PC-9 (cell line): ENCODE data around the gene TMA7. TPM values are rescaled to one million over a fixed set of nuclear protein-coding genes. Genes with fewer than 3 reads are reported as not detected.

Experiments used
- BruUV-seq: library from RNA; stranded (reverse); fragments of 400-500 nt; replicated peaks from 2 replicates; lab custom pipeline; 2021; lab: Mats Ljungman, UMichigan
- CTCF ChIA-PET: fragments of 300-600 bp; sonication (Branson Sonifier 250); formaldehyde crosslinking; loops from one replicate; lab custom pipeline; 2022; ENCODE audit warnings: antibody characterized with exemption; lab: Charles Lee
- POLR2A ChIA-PET: fragments of 300-600 bp; sonication (Branson Sonifier 250); formaldehyde crosslinking; loops from one replicate; lab custom pipeline; 2022; ENCODE audit warnings: antibody characterized with exemption; ENCODE audit not compliant: unreplicated experiment; lab: Charles Lee
- DNase-seq, 2 experiments: peaks; one replicate each; pipeline versions ENCODE4 v3.0.0 to v3.0.0-alpha.2; 2015 to 2022; ENCODE audit warnings: mixed read lengths in 1 of 2
- H2AFZ ChIP-seq: fragments of 200-600 bp; sonication (generic); 2 replicates; pipeline ENCODE4 v1.8.1; 2017; ENCODE audit warnings: antibody characterized with exemption
- H3F3A ChIP-seq: fragments of 200-600 bp; sonication (generic); 2 replicates; pipeline ENCODE4 v1.8.1; 2017; ENCODE audit warnings: antibody characterized with exemption, mild to moderate bottlenecking, low read depth; ENCODE audit not compliant: insufficient read depth
- H3K27ac ChIP-seq: fragments of 200-600 bp; sonication (generic); 2 replicates; pipeline ENCODE4 v1.6.1; 2016; ENCODE audit warnings: mixed run types
- H3K27me3 ChIP-seq: fragments of 200-600 bp; sonication (generic); 2 replicates; pipeline ENCODE4 v1.6.1; 2016; ENCODE audit warnings: low read depth, mixed run types; ENCODE audit not compliant: insufficient read depth
- H3K36me3 ChIP-seq: fragments of 200-600 bp; sonication (generic); 2 replicates; pipeline ENCODE4 v1.6.1; 2016; ENCODE audit warnings: low read depth, mixed run types
- H3K4me1 ChIP-seq: fragments of 200-600 bp; sonication (generic); replicated peaks from 2 replicates; pipeline ENCODE4 v1.6.1; 2016; ENCODE audit warnings: mixed run types; ENCODE audit not compliant: insufficient read depth
- H3K4me2 ChIP-seq: fragments of 200-600 bp; sonication (generic); 2 replicates; pipeline ENCODE4 v1.6.1; 2017; ENCODE audit warnings: mixed run types
- H3K4me3 ChIP-seq: fragments of 200-600 bp; sonication (generic); 2 replicates; pipeline ENCODE4 v1.6.1; 2016; ENCODE audit warnings: mixed run types
- H3K79me2 ChIP-seq: fragments of 200-600 bp; sonication (generic); 2 replicates; pipeline ENCODE4 v1.6.1; 2017; ENCODE audit warnings: low read depth, mixed run types
- H3K9me2 ChIP-seq: fragments of 200-600 bp; sonication (generic); 2 replicates; pipeline ENCODE4 v1.8.1; 2017; ENCODE audit warnings: mild to moderate bottlenecking; ENCODE audit not compliant: insufficient read depth
- H3K9me3 ChIP-seq: fragments of 200-600 bp; sonication (generic); 2 replicates; pipeline ENCODE4 v1.8.1; 2016; ENCODE audit warnings: low read depth; ENCODE audit not compliant: insufficient read depth
- H4K20me1 ChIP-seq: fragments of 200-600 bp; sonication (generic); 2 replicates; pipeline ENCODE4 v1.8.1; 2017; ENCODE audit not compliant: insufficient read depth
- EZH2 ChIP-seq: fragments of 200-600 bp; sonication (generic); IDR thresholded peaks from 2 replicates; pipeline ENCODE4 v1.8.0; 2017; ENCODE audit warnings: antibody characterized with exemption, low read depth
- intact Hi-C: fragments of 100-400 bp; cut with micrococcal nuclease; formaldehyde crosslinking; loops from one replicate; pipeline ENCODE4 v1.10.0; 2022; ENCODE audit not compliant: unreplicated experiment
- total RNA-seq: library from RNA; stranded (reverse); gene quantifications from 2 replicates; pipeline ENCODE4 v1.2.3, GENCODE V29; 2021
- TF ChIP-seq, protein P1 (sequence below): fragments of 200-600 bp; sonication (generic); conservative IDR thresholded peaks from 2 replicates; pipeline ENCODE4 v1.6.1; 2017; ENCODE audit warnings: mixed run types, antibody characterized with exemption, mild to moderate bottlenecking, moderate library complexity

The TMA7 gene
- total RNA-seq, 1 experiment from 2014 or later, result 314 TPM

DNA sequence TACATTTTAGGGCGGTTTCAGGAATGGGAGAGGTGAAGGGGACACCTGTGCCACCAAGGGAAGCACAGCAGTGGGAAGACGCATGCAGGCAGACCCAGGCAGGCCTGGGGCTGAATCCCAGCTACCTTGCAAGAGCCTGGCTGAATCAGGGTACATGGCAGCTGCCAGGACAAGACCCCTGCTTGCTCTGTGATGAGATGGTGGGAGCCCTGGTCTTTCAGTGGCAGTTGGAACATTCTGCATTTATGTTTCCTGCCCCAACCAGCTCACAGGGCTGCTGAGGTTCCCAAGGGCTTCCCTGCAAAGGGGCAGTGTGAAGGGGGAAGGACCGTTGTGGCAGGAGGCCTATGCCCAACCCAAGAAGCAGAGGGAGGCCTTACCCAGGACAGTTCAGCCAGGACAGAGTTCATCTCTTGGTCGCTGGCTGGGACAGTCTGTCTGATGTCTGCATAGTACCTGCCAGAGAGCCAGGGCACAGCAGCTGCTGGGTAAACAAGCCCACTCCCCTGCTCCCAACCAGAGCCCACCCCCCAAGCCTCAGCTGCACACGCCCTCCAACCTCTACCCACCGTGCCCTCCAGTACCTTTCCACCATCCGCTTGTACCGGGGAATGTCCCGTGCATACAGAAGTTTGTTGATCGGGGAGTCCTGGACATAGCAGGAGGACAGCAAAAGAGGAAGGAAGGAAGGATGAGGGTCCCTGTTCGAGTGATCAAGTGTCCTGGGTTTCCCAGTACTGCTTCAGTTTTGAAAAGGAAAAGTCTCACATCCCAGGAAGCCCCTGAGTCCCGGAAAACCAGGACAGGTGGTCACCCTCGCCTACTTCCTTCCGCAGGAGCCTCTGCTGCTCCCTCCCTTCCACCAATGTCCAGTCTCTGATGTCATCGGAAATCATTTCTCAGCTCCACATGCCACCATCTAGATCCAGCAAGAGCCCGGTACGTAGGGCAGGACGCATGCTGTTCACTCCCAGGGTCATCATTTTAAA lies 33.3 kb upstream of the TMA7 start:
- no peaks in the 10 kb centered on the region for H3K27me3 ChIP-seq
- H3K27ac ChIP-seq, result no peak overlapping the region
- H3K4me2 ChIP-seq, result no peak overlapping the region
- CTCF ChIA-PET, result interaction anchor here (2.0 kb wide), 1 partner anchor 29 kb away, joined by 10 read pairs; no protein-coding TSS in a partner anchor
- TF ChIP-seq, protein P1, sequence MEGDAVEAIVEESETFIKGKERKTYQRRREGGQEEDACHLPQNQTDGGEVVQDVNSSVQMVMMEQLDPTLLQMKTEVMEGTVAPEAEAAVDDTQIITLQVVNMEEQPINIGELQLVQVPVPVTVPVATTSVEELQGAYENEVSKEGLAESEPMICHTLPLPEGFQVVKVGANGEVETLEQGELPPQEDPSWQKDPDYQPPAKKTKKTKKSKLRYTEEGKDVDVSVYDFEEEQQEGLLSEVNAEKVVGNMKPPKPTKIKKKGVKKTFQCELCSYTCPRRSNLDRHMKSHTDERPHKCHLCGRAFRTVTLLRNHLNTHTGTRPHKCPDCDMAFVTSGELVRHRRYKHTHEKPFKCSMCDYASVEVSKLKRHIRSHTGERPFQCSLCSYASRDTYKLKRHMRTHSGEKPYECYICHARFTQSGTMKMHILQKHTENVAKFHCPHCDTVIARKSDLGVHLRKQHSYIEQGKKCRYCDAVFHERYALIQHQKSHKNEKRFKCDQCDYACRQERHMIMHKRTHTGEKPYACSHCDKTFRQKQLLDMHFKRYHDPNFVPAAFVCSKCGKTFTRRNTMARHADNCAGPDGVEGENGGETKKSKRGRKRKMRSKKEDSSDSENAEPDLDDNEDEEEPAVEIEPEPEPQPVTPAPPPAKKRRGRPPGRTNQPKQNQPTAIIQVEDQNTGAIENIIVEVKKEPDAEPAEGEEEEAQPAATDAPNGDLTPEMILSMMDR, result no peak
- TF ChIP-seq EZH2, result no peak
- H3K36me3 ChIP-seq, result no peaks in the 10 kb centered on the region
- H3K79me2 ChIP-seq, result no peaks in the 10 kb centered on the region
- H3K9me3 ChIP-seq, result no peaks in the 10 kb centered on the region
- no peaks in the 10 kb centered on the region for H3K9me2 ChIP-seq
- peaks cover 7% of the 10 kb centered on the region; the same call in 1 of the 2 replicates for H3K4me1 ChIP-seq
- no peaks in the 10 kb centered on the region; the same call in 1 of the 2 replicates for H3F3A ChIP-seq
- POLR2A ChIA-PET, result no interaction called here
- no peak overlapping the region for H2AFZ ChIP-seq
- BruUV-seq, result no TSS peak
- no peak overlapping the region for H3K4me3 ChIP-seq
- no peaks in the 10 kb centered on the region for H4K20me1 ChIP-seq
- intact Hi-C loops, result no loop called here
- DNase-seq, result no peak

DNA sequence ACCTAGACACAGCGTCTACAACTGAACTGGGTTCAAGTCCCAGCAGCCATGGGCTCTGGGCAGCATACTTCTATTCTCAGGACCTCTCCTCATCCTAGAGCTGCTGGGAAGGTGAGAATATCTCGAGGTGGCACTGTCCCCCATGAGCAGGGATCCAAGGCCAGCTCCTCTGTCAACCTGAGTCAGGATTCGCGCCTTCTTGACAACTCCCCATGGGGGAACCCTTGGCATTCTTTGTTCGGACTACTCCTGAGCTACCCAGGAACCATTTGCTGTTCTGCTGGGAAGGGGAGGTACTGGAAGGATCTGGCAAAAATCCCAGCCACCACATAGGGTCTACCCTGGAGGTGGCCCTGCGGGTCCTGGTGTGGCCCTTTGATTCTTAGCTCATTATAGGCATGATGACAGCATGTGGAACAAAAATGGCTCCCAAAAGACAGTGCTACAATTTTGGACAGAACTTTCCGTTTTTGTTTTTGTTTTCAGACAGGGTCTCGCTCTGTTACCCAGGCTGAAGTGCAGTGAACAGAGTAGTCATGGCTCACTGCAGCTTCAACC lies 32.4 kb upstream of the TMA7 start:
- TF ChIP-seq EZH2, result no peak
- TF ChIP-seq, protein P1, result no peak
- no peak overlapping the region for H2AFZ ChIP-seq
- no peak for DNase-seq
- no peak overlapping the region for H3K4me2 ChIP-seq
- no peak overlapping the region for H3K27ac ChIP-seq
- H3K9me2 ChIP-seq, result no peaks in the 10 kb centered on the region
- no peaks in the 10 kb centered on the region for H3K79me2 ChIP-seq
- POLR2A ChIA-PET, result no interaction called here
- intact Hi-C loops, result no loop called here
- no TSS peak for BruUV-seq
- no peaks in the 10 kb centered on the region for H4K20me1 ChIP-seq
- no peaks in the 10 kb centered on the region for H3K4me1 ChIP-seq
- no peaks in the 10 kb centered on the region for H3K36me3 ChIP-seq
- H3K4me3 ChIP-seq, result no peak overlapping the region
- no peaks in the 10 kb centered on the region for H3K27me3 ChIP-seq
- no peaks in the 10 kb centered on the region for H3F3A ChIP-seq
- CTCF ChIA-PET, result interaction anchor here (0.9 to 2.0 kb wide), 2 partner anchors 21 to 28 kb away, joined by 3 to 10 read pairs; no protein-coding TSS in a partner anchor
- no peaks in the 10 kb centered on the region for H3K9me3 ChIP-seq

DNA sequence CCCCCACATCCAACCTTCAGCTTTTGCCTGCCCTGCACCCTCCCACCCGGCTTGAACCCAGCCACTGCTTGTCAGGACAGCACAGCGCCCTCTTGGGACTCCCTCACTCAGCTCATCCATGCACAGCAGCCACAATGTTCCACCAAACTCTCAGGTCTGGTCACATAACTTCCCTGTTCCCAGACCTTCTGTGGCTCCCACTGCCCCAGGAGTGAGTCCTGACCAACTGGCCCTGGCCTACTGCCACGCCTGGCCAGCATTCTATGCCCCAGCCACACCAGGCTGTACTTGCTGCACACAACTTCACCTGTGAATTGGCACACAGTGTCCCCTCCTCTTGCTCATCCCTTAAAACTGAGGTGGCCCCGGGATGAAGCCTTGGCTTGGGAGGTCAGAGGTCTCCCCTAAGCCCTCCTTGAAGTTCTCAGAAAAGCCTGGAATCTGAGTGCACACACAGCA lies 31.2 kb upstream of the TMA7 start:
- Histone ChIP-seq H3K4me1 (no peaks in the 10 kb centered on the region), H3K4me3 (no peak overlapping the region), H3K9me3 (no peaks in the 10 kb centered on the region), H3K27ac (no peak overlapping the region), H2AFZ (no peak overlapping the region), H3K79me2 (no peaks in the 10 kb centered on the region), H3F3A (no peaks in the 10 kb centered on the region), H3K27me3 (no peaks in the 10 kb centered on the region), H4K20me1 (no peaks in the 10 kb centered on the region), H3K4me2 (no peak overlapping the region), H3K9me2 (no peaks in the 10 kb centered on the region), H3K36me3 (no peaks in the 10 kb centered on the region)
- POLR2A ChIA-PET, result interaction anchor here (0.6 kb wide), 1 partner anchor 221 kb away, joined by 3 read pairs; the partner anchor contains the start of gene CDC25A
- BruUV-seq, result no TSS peak
- intact Hi-C loops, result no loop called here
- no peak for DNase-seq
- CTCF ChIA-PET, result interaction anchor here (2.0 kb wide), 1 partner anchor 27 kb away, joined by 10 read pairs; no protein-coding TSS in a partner anchor
- TF ChIP-seq, protein P1, result no peak
- no peak for TF ChIP-seq EZH2
